H9 (cell line): ENCODE data around the gene AKR7A3. TPM values are rescaled to one million over a fixed set of nuclear protein-coding genes. Genes with fewer than 3 reads are reported as not detected.

Source experiments
- DNase-seq: peaks from one replicate; pipeline ENCODE4 v3.0.0-alpha.2; 2017
- H2AFZ ChIP-seq: one replicate; pipeline ENCODE4 v1.6.1; 2013; ENCODE audit warnings: mild to moderate bottlenecking, low read length, control low read depth, moderate library complexity
- H2AK5ac ChIP-seq: 2 replicates; pipeline ENCODE4 v1.6.1; 2013; ENCODE audit warnings: low read length, control low read depth, mixed read lengths; ENCODE audit not compliant: insufficient read length
- H2BK120ac ChIP-seq: one replicate; pipeline ENCODE4 v1.6.1; 2013; ENCODE audit warnings: low read depth, mild to moderate bottlenecking, low read length, control low read depth, inconsistent platforms; ENCODE audit not compliant: poor library complexity, severe bottlenecking
- H2BK12ac ChIP-seq: 2 replicates; pipeline ENCODE4 v1.6.1; 2013; ENCODE audit warnings: low read length, control low read depth, mixed read lengths, low read depth; ENCODE audit not compliant: insufficient read length
- H2BK15ac ChIP-seq: 2 replicates; pipeline ENCODE4 v1.6.1; 2013; ENCODE audit warnings: low read depth, low read length, control low read depth
- H2BK20ac ChIP-seq: one replicate; pipeline ENCODE4 v1.6.1; 2013; ENCODE audit warnings: low read depth, mild to moderate bottlenecking, low read length, control low read depth, inconsistent platforms; ENCODE audit not compliant: poor library complexity, severe bottlenecking
- H2BK5ac ChIP-seq: 2 replicates; pipeline ENCODE4 v1.6.1; 2013; ENCODE audit warnings: low read length, control low read depth, mixed read lengths; ENCODE audit not compliant: insufficient read length
- H3K14ac ChIP-seq: 2 replicates; pipeline ENCODE4 v1.6.1; 2013; ENCODE audit warnings: low read length, control low read depth; ENCODE audit not compliant: insufficient read depth
- H3K18ac ChIP-seq: 2 replicates; pipeline ENCODE4 v1.6.1; 2013; ENCODE audit warnings: low read depth, mild to moderate bottlenecking, mixed read lengths, low read length, control low read depth; ENCODE audit not compliant: insufficient read length
- H3K23ac ChIP-seq: 2 replicates; pipeline ENCODE4 v1.6.1; 2013; ENCODE audit warnings: low read length, control low read depth, mixed read lengths, low read depth; ENCODE audit not compliant: insufficient read length
- H3K23me2 ChIP-seq: 2 replicates; pipeline ENCODE4 v1.6.1; 2013; ENCODE audit warnings: low read depth, mild to moderate bottlenecking, mixed read lengths, low read length, control low read depth; ENCODE audit not compliant: insufficient read length, poor library complexity, severe bottlenecking
- H3K27ac ChIP-seq: 2 replicates; pipeline ENCODE4 v1.5.1; 2013; ENCODE audit warnings: low read length, control low read depth, mixed read lengths, low read depth; ENCODE audit not compliant: insufficient read length
- H3K27me3 ChIP-seq: 2 replicates; pipeline ENCODE4 v1.6.1; 2013; ENCODE audit warnings: low read length, control low read depth, inconsistent platforms; ENCODE audit not compliant: insufficient read depth
- H3K4ac ChIP-seq: 2 replicates; pipeline ENCODE4 v1.6.1; 2013; ENCODE audit warnings: low read depth, mild to moderate bottlenecking, control low read depth, inconsistent platforms, low read length, moderate library complexity
- H3K4me1 ChIP-seq: 2 replicates; pipeline ENCODE4 v1.6.1; 2013; ENCODE audit warnings: low read length, control low read depth, inconsistent platforms; ENCODE audit not compliant: insufficient read depth
- H3K4me2 ChIP-seq: 2 replicates; pipeline ENCODE4 v1.6.1; 2013; ENCODE audit warnings: low read length, control low read depth, mixed read lengths; ENCODE audit not compliant: insufficient read length, insufficient read depth
- H3K56ac ChIP-seq: 2 replicates; pipeline ENCODE4 v1.6.1; 2013; ENCODE audit warnings: low read depth, mild to moderate bottlenecking, mixed read lengths, low read length, control low read depth; ENCODE audit not compliant: insufficient read length
- H3K79me1 ChIP-seq: 2 replicates; pipeline ENCODE4 v1.6.1; 2013; ENCODE audit warnings: low read depth, mild to moderate bottlenecking, moderate library complexity, low read length, control low read depth, inconsistent platforms; ENCODE audit not compliant: insufficient read depth, poor library complexity, severe bottlenecking
- H3K79me2 ChIP-seq: 2 replicates; pipeline ENCODE4 v1.6.1; 2013; ENCODE audit warnings: low read length, control low read depth, inconsistent platforms; ENCODE audit not compliant: insufficient read depth
- H3K9ac ChIP-seq: 2 replicates; pipeline ENCODE4 v1.6.1; 2013; ENCODE audit warnings: low read length, control low read depth, mixed read lengths; ENCODE audit not compliant: insufficient read length; ENCODE audit errors: extremely low read depth
- H3K9me3 ChIP-seq: one replicate; pipeline ENCODE4 v1.6.1; 2013; ENCODE audit warnings: low read depth, low read length, inconsistent platforms; ENCODE audit not compliant: control insufficient read depth
- H3T11ph ChIP-seq: one replicate; pipeline ENCODE4 v1.6.1; 2013; ENCODE audit warnings: mild to moderate bottlenecking, low read length, control low read depth, inconsistent platforms
- H4K20me1 ChIP-seq: one replicate; pipeline ENCODE4 v1.6.1; 2013; ENCODE audit not compliant: control insufficient read depth, insufficient read length, insufficient read depth
- H4K5ac ChIP-seq: 2 replicates; pipeline ENCODE4 v1.6.1; 2013; ENCODE audit warnings: low read depth, mild to moderate bottlenecking, mixed read lengths, low read length, control low read depth; ENCODE audit not compliant: insufficient read length
- H4K8ac ChIP-seq: replicated peaks from 2 replicates; pipeline ENCODE4 v1.6.1; 2013; ENCODE audit warnings: low read length, control low read depth, mixed read lengths, low read depth; ENCODE audit not compliant: insufficient read length
- H4K91ac ChIP-seq: 2 replicates; pipeline ENCODE4 v1.6.1; 2013; ENCODE audit warnings: low read depth, mild to moderate bottlenecking, moderate library complexity, mixed read lengths, low read length, control low read depth; ENCODE audit not compliant: insufficient read length
- H3K27ac Mint-ChIP-seq, 3 experiments: 2 replicates in 2 of 3; 3 replicates in 1 of 3; pipeline ENCODE4 v1.8.0; 2020 to 2021; ENCODE audit warnings: mixed read lengths in 3 of 3, mild to moderate bottlenecking in 1 of 3, moderate library complexity in 1 of 3
- H3K27me3 Mint-ChIP-seq: 2 replicates; pipeline ENCODE4 v1.8.0; 2021; ENCODE audit warnings: low read depth, mild to moderate bottlenecking, moderate library complexity, mixed read lengths
- H3K36me3 Mint-ChIP-seq, 3 experiments: 2 replicates in 2 of 3; 3 replicates in 1 of 3; pipeline ENCODE4 v1.8.0; 2020 to 2021; ENCODE audit warnings: low read depth in 3 of 3, mixed read lengths in 3 of 3; ENCODE audit not compliant: insufficient read depth in 1 of 3
- H3K4me1 Mint-ChIP-seq, 2 experiments: 2 replicates each; pipeline ENCODE4 v1.8.0; 2020; ENCODE audit warnings: mixed read lengths in 2 of 2
- H3K4me3 Mint-ChIP-seq, 2 experiments: 2 replicates in 1 of 2; 3 replicates in 1 of 2; pipeline ENCODE4 v1.8.0; 2020 to 2021; ENCODE audit warnings: mild to moderate bottlenecking in 2 of 2, mixed read lengths in 2 of 2, moderate library complexity in 1 of 2
- H3K9me3 Mint-ChIP-seq, 2 experiments: 2 replicates in 1 of 2; 3 replicates in 1 of 2; pipeline ENCODE4 v1.8.0; 2020; ENCODE audit warnings: mild to moderate bottlenecking in 2 of 2, mixed read lengths in 2 of 2, moderate library complexity in 1 of 2
- CTCF ChIP-seq: fragments of 200-600 bp; sonication (generic); conservative IDR thresholded peaks from 3 replicates; pipeline ENCODE4 v1.8.0; 2021; ENCODE audit warnings: antibody characterized with exemption, mild to moderate bottlenecking
- WGBS: extraction: QIAGEN DNeasy Blood & Tissue Kit; methylation state at CpG from one replicate; pipeline ENCODE4 v1.1.7; 2013; ENCODE audit warnings: missing lambda C conversion rate, low lambda C conversion rate, mixed read lengths; ENCODE audit not compliant: insufficient read length; ENCODE audit errors: extremely low coverage; 5-methylcytosine and 5-hydroxymethylcytosine counted together
- total RNA-seq: library from RNA; stranded (reverse); gene quantifications from 2 replicates; pipeline ENCODE4 v1.2.1, GENCODE V29; 2021

Gene AKR7A3
- total RNA-seq, 1 experiment from 2014 or later: 0.74 TPM

- no peak overlapping the region for H2AFZ ChIP-seq
- H3K4ac ChIP-seq: no peak overlapping the region
- H3K27me3 Mint-ChIP-seq: no peaks in the 10 kb centered on the region; the same call in 1 of the 2 replicates
- no peak for TF ChIP-seq CTCF
- no peaks in the 10 kb centered on the region for H3K79me2 ChIP-seq
- H3K9me3 ChIP-seq: no peaks in the 10 kb centered on the region
- no peak overlapping the region for H2BK5ac ChIP-seq
- H3K27ac ChIP-seq: no peak overlapping the region
- H3K18ac ChIP-seq: no peak overlapping the region
- no peak overlapping the region; the same call in 1 of the 2 replicates for H3K14ac ChIP-seq
- no peak overlapping the region for H3K23ac ChIP-seq
- no peaks in the 10 kb centered on the region for H3K9me3 Mint-ChIP-seq
- H2BK120ac ChIP-seq: no peak overlapping the region
- H3K36me3 Mint-ChIP-seq: peaks cover 12 to 32% (median 25%) of the 10 kb centered on the region in 3 experiments; a peak in 6 of 7 replicates
- no peak overlapping the region for H4K8ac ChIP-seq
- no peak overlapping the region for H3K4me3 Mint-ChIP-seq
- H3K79me1 ChIP-seq: no peaks in the 10 kb centered on the region
- H4K20me1 ChIP-seq: no peaks in the 10 kb centered on the region
- no peak overlapping the region for H2AK5ac ChIP-seq
- no peak overlapping the region for H3K9ac ChIP-seq
- no peaks in the 10 kb centered on the region for H3K23me2 ChIP-seq
- H3K27ac Mint-ChIP-seq: peak overlapping the region in 1 of 3 experiments; percentile 49; a peak in 1 of 7 replicates
- WGBS: no CpG with 5 or more reads among the region's 32 CpGs
- no peak for DNase-seq
- no peak overlapping the region for H3T11ph ChIP-seq
- H3K56ac ChIP-seq: no peak overlapping the region
- H3K4me2 ChIP-seq: no peak overlapping the region
- no peak overlapping the region for H4K91ac ChIP-seq
- no peak overlapping the region for H4K5ac ChIP-seq
- no peak overlapping the region for H2BK20ac ChIP-seq
- no peak overlapping the region for H2BK12ac ChIP-seq
- H2BK15ac ChIP-seq: no peak overlapping the region
- no peaks in the 10 kb centered on the region for H3K27me3 ChIP-seq
- H3K4me1 ChIP-seq: no peaks in the 10 kb centered on the region
- H3K4me1 Mint-ChIP-seq: no peaks in the 10 kb centered on the region
Observed at GRCh38 chr1:19325958-19326747, 37.6 kb upstream of the AKR7A3 start.
